HG03460 (cell line): ENCODE data around the gene CASP8AP2.
"Not testable (repeated sequence)": the region's sequence is repeated elsewhere in the genome, so short reads cannot be mapped to it uniquely, and the experiment has no call there.

Experiments used
- ATAC-seq: cut with Tn5 transposase; IDR thresholded peaks from one replicate; pipeline ENCODE4 v1.9.1; 2021; ENCODE audit not compliant: unreplicated experiment

Gene CASP8AP2

GRCh38 chr6:89819336-89820130 is 10.1 kb upstream of the CASP8AP2 start, which contains the start of gene MDN1:
MDN1 (minus strand) TSS chr6:89819794; CDS start chr6:89819607, 187 bp downstream.
- peak; percentile 93 for ATAC-seq

GRCh38 chr6:89826029-89826528 is 3.6 kb upstream of the CASP8AP2 start:
- ATAC-seq = no peak

GRCh38 chr6:89828475-89828987 is 1.1 kb upstream of the CASP8AP2 start:
- not testable (repeated sequence) for ATAC-seq

GRCh38 chr6:89828988-89829471 is 650 bp upstream of the CASP8AP2 start:
- ATAC-seq = peak; percentile 37

- ATAC-seq = no peak
Observed at GRCh38 chr6:89830170-89830809, 610 bp downstream of the CASP8AP2 start.

- ATAC-seq = peak; percentile 96
Observed at GRCh38 chr6:89834884-89835792, 5.5 kb downstream of the CASP8AP2 start.

- no peak for ATAC-seq
Observed at GRCh38 chr6:89836639-89837222, 7.1 kb downstream of the CASP8AP2 start.

GRCh38 chr6:89840538-89840937 is 10.9 kb downstream of the CASP8AP2 start:
- no peak for ATAC-seq

- ATAC-seq = no peak
Observed at GRCh38 chr6:89842228-89842627, 12.5 kb downstream of the CASP8AP2 start.

- ATAC-seq = no peak
Observed at GRCh38 chr6:89843070-89843469, 13.4 kb downstream of the CASP8AP2 start.

- not testable (repeated sequence) for ATAC-seq
Observed at GRCh38 chr6:89847513-89847912, 17.8 kb downstream of the CASP8AP2 start.

GRCh38 chr6:89853068-89853467 is 23.4 kb downstream of the CASP8AP2 start:
- no peak for ATAC-seq

GRCh38 chr6:89858041-89858440 is 28.4 kb downstream of the CASP8AP2 start:
- no peak for ATAC-seq

- ATAC-seq = peak; percentile 51
Observed at GRCh38 chr6:89859744-89860143, 30.1 kb downstream of the CASP8AP2 start.

GRCh38 chr6:89862273-89862672 is 32.6 kb downstream of the CASP8AP2 start:
- ATAC-seq = peak; percentile 77

- no peak for ATAC-seq
Observed at GRCh38 chr6:89862698-89863097, 33.0 kb downstream of the CASP8AP2 start.

GRCh38 chr6:89866024-89866678 is 36.5 kb downstream of the CASP8AP2 start:
- no peak for ATAC-seq

GRCh38 chr6:89873721-89874120 is 44.0 kb downstream of the CASP8AP2 start:
- no peak for ATAC-seq

- ATAC-seq = no peak
Observed at GRCh38 chr6:89874438-89874837, 44.8 kb downstream of the CASP8AP2 start.
